PC-9 (cell line): ENCODE results near the gene TMEM121B. TPM values are rescaled to one million over a fixed set of nuclear protein-coding genes. Genes with fewer than 3 reads are reported as not detected.

Source experiments
- BruUV-seq: library from RNA; stranded (reverse); fragments of 400-500 nt; replicated peaks from 2 replicates; lab custom pipeline; 2021; lab: Mats Ljungman, UMichigan
- CTCF ChIA-PET: fragments of 300-600 bp; sonication (Branson Sonifier 250); formaldehyde crosslinking; loops from one replicate; lab custom pipeline; 2022; ENCODE audit warnings: antibody characterized with exemption; lab: Charles Lee
- POLR2A ChIA-PET: fragments of 300-600 bp; sonication (Branson Sonifier 250); formaldehyde crosslinking; loops from one replicate; lab custom pipeline; 2022; ENCODE audit warnings: antibody characterized with exemption; ENCODE audit not compliant: unreplicated experiment; lab: Charles Lee
- DNase-seq, 2 experiments: peaks; one replicate each; pipeline versions ENCODE4 v3.0.0 to v3.0.0-alpha.2; 2015 to 2022; ENCODE audit warnings: mixed read lengths in 1 of 2
- H2AFZ ChIP-seq: fragments of 200-600 bp; sonication (generic); 2 replicates; pipeline ENCODE4 v1.8.1; 2017; ENCODE audit warnings: antibody characterized with exemption
- H3F3A ChIP-seq: fragments of 200-600 bp; sonication (generic); 2 replicates; pipeline ENCODE4 v1.8.1; 2017; ENCODE audit warnings: antibody characterized with exemption, mild to moderate bottlenecking, low read depth; ENCODE audit not compliant: insufficient read depth
- H3K27ac ChIP-seq: fragments of 200-600 bp; sonication (generic); 2 replicates; pipeline ENCODE4 v1.6.1; 2016; ENCODE audit warnings: mixed run types
- H3K27me3 ChIP-seq: fragments of 200-600 bp; sonication (generic); 2 replicates; pipeline ENCODE4 v1.6.1; 2016; ENCODE audit warnings: low read depth, mixed run types; ENCODE audit not compliant: insufficient read depth
- H3K36me3 ChIP-seq: fragments of 200-600 bp; sonication (generic); 2 replicates; pipeline ENCODE4 v1.6.1; 2016; ENCODE audit warnings: low read depth, mixed run types
- H3K4me1 ChIP-seq: fragments of 200-600 bp; sonication (generic); replicated peaks from 2 replicates; pipeline ENCODE4 v1.6.1; 2016; ENCODE audit warnings: mixed run types; ENCODE audit not compliant: insufficient read depth
- H3K4me2 ChIP-seq: fragments of 200-600 bp; sonication (generic); 2 replicates; pipeline ENCODE4 v1.6.1; 2017; ENCODE audit warnings: mixed run types
- H3K4me3 ChIP-seq: fragments of 200-600 bp; sonication (generic); 2 replicates; pipeline ENCODE4 v1.6.1; 2016; ENCODE audit warnings: mixed run types
- H3K79me2 ChIP-seq: fragments of 200-600 bp; sonication (generic); 2 replicates; pipeline ENCODE4 v1.6.1; 2017; ENCODE audit warnings: low read depth, mixed run types
- H3K9me2 ChIP-seq: fragments of 200-600 bp; sonication (generic); 2 replicates; pipeline ENCODE4 v1.8.1; 2017; ENCODE audit warnings: mild to moderate bottlenecking; ENCODE audit not compliant: insufficient read depth
- H3K9me3 ChIP-seq: fragments of 200-600 bp; sonication (generic); 2 replicates; pipeline ENCODE4 v1.8.1; 2016; ENCODE audit warnings: low read depth; ENCODE audit not compliant: insufficient read depth
- H4K20me1 ChIP-seq: fragments of 200-600 bp; sonication (generic); 2 replicates; pipeline ENCODE4 v1.8.1; 2017; ENCODE audit not compliant: insufficient read depth
- EZH2 ChIP-seq: fragments of 200-600 bp; sonication (generic); IDR thresholded peaks from 2 replicates; pipeline ENCODE4 v1.8.0; 2017; ENCODE audit warnings: antibody characterized with exemption, low read depth
- intact Hi-C: fragments of 100-400 bp; cut with micrococcal nuclease; formaldehyde crosslinking; loops from one replicate; pipeline ENCODE4 v1.10.0; 2022; ENCODE audit not compliant: unreplicated experiment
- total RNA-seq: library from RNA; stranded (reverse); gene quantifications from 2 replicates; pipeline ENCODE4 v1.2.3, GENCODE V29; 2021
- TF ChIP-seq, protein P1 (sequence below): fragments of 200-600 bp; sonication (generic); conservative IDR thresholded peaks from 2 replicates; pipeline ENCODE4 v1.6.1; 2017; ENCODE audit warnings: mixed run types, antibody characterized with exemption, mild to moderate bottlenecking, moderate library complexity

TMEM121B gene
- total RNA-seq, 1 experiment from 2014 or later = not detected

DNA sequence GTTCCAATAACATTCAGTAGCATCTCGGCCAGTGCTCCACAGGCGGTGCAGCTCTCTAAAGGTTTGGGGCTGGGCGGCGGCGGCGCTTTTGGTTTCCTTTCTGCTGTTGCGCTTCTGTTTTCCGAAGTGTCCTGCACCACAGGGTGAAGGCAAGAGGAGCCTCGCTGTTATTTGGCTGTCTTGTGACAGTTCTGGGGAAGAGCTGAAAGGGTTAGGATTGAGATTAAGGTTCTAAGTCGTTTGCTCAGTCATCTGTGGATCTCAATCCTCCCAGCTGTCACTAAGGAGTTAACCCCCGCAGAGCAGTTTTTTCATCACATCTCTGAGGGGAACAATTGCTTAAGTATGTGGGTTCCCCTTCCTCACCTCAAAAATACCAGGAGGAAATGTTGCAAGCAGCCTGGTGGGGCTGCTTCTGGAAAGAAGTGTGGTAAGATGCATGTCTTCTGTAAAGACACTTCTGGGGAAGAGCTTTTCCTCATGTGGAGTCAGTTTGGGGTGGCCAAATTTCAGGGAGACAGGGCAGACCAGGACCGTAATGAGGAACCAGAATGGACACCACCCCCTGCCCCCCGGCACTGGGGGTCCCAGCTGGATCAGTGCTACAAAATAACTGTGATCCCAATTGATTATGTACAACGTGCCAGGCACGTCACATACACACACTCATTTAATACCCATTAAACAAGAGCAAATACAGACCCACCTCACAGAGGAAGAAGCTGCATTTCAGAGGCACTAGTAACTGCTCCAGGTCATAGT lies 14.2 kb downstream of the TMEM121B start:
- no peaks in the 10 kb centered on the region for H4K20me1 ChIP-seq
- CTCF ChIA-PET = no interaction called here
- no peaks in the 10 kb centered on the region for H3K36me3 ChIP-seq
- H3K9me2 ChIP-seq = no peaks in the 10 kb centered on the region
- no peak overlapping the region for H3K4me2 ChIP-seq
- no peak for DNase-seq
- H3K4me1 ChIP-seq = no peaks in the 10 kb centered on the region
- H2AFZ ChIP-seq = no peak overlapping the region
- H3F3A ChIP-seq = no peaks in the 10 kb centered on the region
- H3K27ac ChIP-seq = no peak overlapping the region
- H3K4me3 ChIP-seq = no peak overlapping the region
- no TSS peak for BruUV-seq
- H3K9me3 ChIP-seq = no peaks in the 10 kb centered on the region
- POLR2A ChIA-PET = no interaction called here
- no peak for TF ChIP-seq EZH2
- TF ChIP-seq, protein P1, sequence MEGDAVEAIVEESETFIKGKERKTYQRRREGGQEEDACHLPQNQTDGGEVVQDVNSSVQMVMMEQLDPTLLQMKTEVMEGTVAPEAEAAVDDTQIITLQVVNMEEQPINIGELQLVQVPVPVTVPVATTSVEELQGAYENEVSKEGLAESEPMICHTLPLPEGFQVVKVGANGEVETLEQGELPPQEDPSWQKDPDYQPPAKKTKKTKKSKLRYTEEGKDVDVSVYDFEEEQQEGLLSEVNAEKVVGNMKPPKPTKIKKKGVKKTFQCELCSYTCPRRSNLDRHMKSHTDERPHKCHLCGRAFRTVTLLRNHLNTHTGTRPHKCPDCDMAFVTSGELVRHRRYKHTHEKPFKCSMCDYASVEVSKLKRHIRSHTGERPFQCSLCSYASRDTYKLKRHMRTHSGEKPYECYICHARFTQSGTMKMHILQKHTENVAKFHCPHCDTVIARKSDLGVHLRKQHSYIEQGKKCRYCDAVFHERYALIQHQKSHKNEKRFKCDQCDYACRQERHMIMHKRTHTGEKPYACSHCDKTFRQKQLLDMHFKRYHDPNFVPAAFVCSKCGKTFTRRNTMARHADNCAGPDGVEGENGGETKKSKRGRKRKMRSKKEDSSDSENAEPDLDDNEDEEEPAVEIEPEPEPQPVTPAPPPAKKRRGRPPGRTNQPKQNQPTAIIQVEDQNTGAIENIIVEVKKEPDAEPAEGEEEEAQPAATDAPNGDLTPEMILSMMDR = no peak
- H3K79me2 ChIP-seq = no peaks in the 10 kb centered on the region
- intact Hi-C loops = no loop called here
- H3K27me3 ChIP-seq = no peaks in the 10 kb centered on the region

DNA sequence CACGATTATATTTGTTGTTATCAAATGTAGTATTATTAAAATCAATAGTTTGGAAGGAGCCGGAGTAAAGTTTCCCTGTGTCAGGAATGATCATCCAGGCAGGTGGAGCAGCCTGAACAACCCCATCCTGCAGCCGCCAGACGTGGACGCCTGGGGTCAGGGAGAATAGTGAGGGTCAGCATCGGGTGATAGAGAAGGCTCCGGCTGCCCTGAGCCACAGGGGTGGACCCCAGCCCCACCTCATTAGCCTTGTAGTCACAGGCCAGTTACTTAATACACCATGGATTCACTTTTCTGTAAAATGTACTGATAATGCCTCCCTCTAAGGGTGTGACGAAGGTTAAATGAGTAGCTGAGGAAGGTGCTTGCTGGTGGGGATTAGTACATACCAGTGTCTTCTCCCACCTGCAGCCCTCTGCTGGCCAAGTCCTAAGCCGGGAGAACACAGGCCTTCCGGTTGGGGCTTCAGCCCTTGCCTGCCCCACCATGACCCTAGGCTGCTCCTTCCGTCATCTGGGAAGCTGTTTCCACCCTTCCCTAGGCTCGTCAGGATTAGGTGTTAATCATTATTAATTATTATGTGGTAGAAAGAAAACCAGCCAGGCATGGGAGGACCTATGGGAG lies 14.9 kb downstream of the TMEM121B start:
- no peaks in the 10 kb centered on the region for H3K79me2 ChIP-seq
- ChIA-PET CTCF (no interaction called here), POLR2A (no interaction called here)
- TF ChIP-seq, protein P1 = no peak
- no peak for TF ChIP-seq EZH2
- no peaks in the 10 kb centered on the region for H4K20me1 ChIP-seq
- no peaks in the 10 kb centered on the region for H3K4me1 ChIP-seq
- intact Hi-C loops = no loop called here
- H3K36me3 ChIP-seq = no peaks in the 10 kb centered on the region
- H3K9me3 ChIP-seq = no peaks in the 10 kb centered on the region
- no peaks in the 10 kb centered on the region for H3K9me2 ChIP-seq
- no peaks in the 10 kb centered on the region for H3F3A ChIP-seq
- DNase-seq = no peak
- no peak overlapping the region for H3K27ac ChIP-seq
- H2AFZ ChIP-seq = no peak overlapping the region
- no peak overlapping the region for H3K4me3 ChIP-seq
- BruUV-seq = no TSS peak
- no peak overlapping the region for H3K4me2 ChIP-seq
- H3K27me3 ChIP-seq = no peaks in the 10 kb centered on the region

DNA sequence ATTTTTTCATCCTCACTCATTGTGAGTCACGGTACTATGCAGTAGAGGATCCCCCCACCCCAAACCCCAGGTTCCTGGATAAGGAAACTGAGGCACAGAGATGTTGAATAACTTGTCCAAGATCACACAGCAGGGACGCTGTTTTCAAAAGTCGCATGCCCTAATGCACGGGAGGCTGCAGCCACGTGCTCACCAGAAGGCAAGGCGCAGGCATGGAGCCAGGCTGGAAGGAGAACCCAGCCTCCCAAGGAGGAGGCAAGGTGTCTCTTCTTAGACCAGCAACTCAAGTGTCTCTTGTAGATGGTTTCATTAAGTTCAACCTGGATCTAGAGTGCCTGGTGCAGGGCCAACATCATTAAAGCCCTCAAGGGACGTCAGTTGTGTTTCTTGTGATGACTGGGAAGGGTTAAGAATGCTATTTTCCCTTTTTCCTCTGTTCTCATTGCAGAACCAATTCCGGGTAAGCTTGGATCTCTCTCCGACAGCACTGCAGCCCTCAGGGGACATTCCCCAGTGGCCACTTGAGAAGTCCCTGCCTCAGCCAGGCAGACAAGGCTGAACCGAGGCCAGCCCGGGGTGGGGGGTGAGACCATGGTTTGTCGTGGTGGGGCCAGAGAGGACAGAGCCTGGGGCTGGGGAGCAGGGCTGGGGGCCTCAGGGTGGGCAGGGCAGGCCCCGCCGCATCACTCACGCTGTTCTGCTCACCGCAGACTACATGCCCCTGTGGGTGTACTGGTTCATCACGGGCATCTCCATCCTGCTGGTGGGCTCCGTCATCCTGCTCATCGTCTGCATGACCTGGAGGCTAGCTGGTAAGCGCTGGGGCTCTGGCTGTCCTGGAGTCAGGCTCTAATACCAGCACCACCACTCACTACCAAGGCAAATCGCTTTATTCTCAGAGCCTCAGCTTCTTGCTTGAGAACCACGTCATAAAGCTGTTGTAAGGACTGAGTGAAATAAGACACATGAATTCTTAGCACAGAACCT lies 15.7 kb downstream of the TMEM121B start:
- no TSS peak for BruUV-seq
- no peak for TF ChIP-seq EZH2
- TF ChIP-seq, protein P1 = no peak
- H3F3A ChIP-seq = no peaks in the 10 kb centered on the region

More for the DNA sequence above, 15.7 kb downstream of the TMEM121B start:
- H3K36me3 ChIP-seq = no peaks in the 10 kb centered on the region
- H3K9me3 ChIP-seq = no peaks in the 10 kb centered on the region
- H3K27ac ChIP-seq = no peak overlapping the region
- H3K4me2 ChIP-seq = no peak overlapping the region
- H4K20me1 ChIP-seq = no peaks in the 10 kb centered on the region
- ChIA-PET CTCF (no interaction called here), POLR2A (no interaction called here)
- no peak for DNase-seq
- H3K4me3 ChIP-seq = no peak overlapping the region
- H3K9me2 ChIP-seq = no peaks in the 10 kb centered on the region
- intact Hi-C loops = no loop called here
- no peaks in the 10 kb centered on the region for H3K27me3 ChIP-seq
- H3K79me2 ChIP-seq = no peaks in the 10 kb centered on the region
- no peaks in the 10 kb centered on the region for H3K4me1 ChIP-seq
- no peak overlapping the region for H2AFZ ChIP-seq
